Measurements from ENCODE around the gene TFAM.

TFAM gene

GRCh38 chr10:58350619-58351323 is 34.4 kb upstream of the TFAM start:
- DNase-seq (ENCODE audit: low read depth) = no peak
- no peak for TF ChIP-seq CTCF (conservative IDR thresholded peaks at IDR 0.05; ENCODE audit: low read depth, low read length)
- no peak overlapping the region for H3K4me3 ChIP-seq (ENCODE audit: low read depth, low read length)

- no peak overlapping the region for H3K4me3 ChIP-seq (ENCODE audit: low read depth, low read length)
- DNase-seq (ENCODE audit: low read depth) = no peak
- no peak for TF ChIP-seq CTCF (conservative IDR thresholded peaks at IDR 0.05; ENCODE audit: low read depth, low read length)
Measured at GRCh38 chr10:58351616-58352578, 33.3 kb upstream of the TFAM start.

- no peak for TF ChIP-seq CTCF (conservative IDR thresholded peaks at IDR 0.05; ENCODE audit: low read depth, low read length)
- no peak overlapping the region for H3K4me3 ChIP-seq (ENCODE audit: low read depth, low read length)
- peak; percentile 16 for DNase-seq (ENCODE audit: low read depth)
Measured at GRCh38 chr10:58352956-58353610, 32.1 kb upstream of the TFAM start.

GRCh38 chr10:58356756-58357155 is 28.5 kb upstream of the TFAM start:
- DNase-seq (ENCODE audit: low read depth) = peak; percentile 20

GRCh38 chr10:58358314-58358933 is 26.8 kb upstream of the TFAM start:
- no peak overlapping the region for H3K4me3 ChIP-seq (ENCODE audit: low read depth, low read length)
- TF ChIP-seq CTCF (conservative IDR thresholded peaks at IDR 0.05; ENCODE audit: low read depth, low read length) = no peak
- DNase-seq (ENCODE audit: low read depth) = no peak

More at GRCh38 chr10:58356756-58357155, 28.5 kb upstream of the TFAM start:
- no peak overlapping the region for H3K4me3 ChIP-seq (ENCODE audit: low read depth, low read length)
- TF ChIP-seq CTCF (conservative IDR thresholded peaks at IDR 0.05; ENCODE audit: low read depth, low read length) = no peak

- no peak for TF ChIP-seq CTCF (conservative IDR thresholded peaks at IDR 0.05; ENCODE audit: low read depth, low read length)
- no peak for DNase-seq (ENCODE audit: low read depth)
Measured at GRCh38 chr10:58358947-58359346, 26.3 kb upstream of the TFAM start.

More at GRCh38 chr10:58358947-58359346, 26.3 kb upstream of the TFAM start:
- H3K4me3 ChIP-seq (ENCODE audit: low read depth, low read length) = no peak overlapping the region

All from choroid plexus epithelial cell (primary cell).